IMR-90 (cell line): Measurements from ENCODE around the gene SHISA6.

Experiments used
- CHD1 ChIP-seq: IDR thresholded peaks from 2 replicates; pipeline ENCODE4 v1.6.1; 2012; ENCODE audit warnings: low read depth, low read length, improper control_type of control experiment
- ELK1 ChIP-seq: fragments of 150-350 bp; IDR thresholded peaks from 2 replicates; pipeline ENCODE4 v1.6.1; 2016; ENCODE audit warnings: low read depth, mild to moderate bottlenecking, low read length, moderate library complexity, borderline replicate concordance
- MXI1 ChIP-seq: IDR thresholded peaks from 2 replicates; pipeline ENCODE4 v1.6.1; 2012; ENCODE audit warnings: low read depth, mild to moderate bottlenecking, low read length, moderate library complexity, borderline replicate concordance
- POLR2A ChIP-seq: IDR thresholded peaks from 2 replicates; pipeline ENCODE4 v1.6.1; 2012; ENCODE audit warnings: mild to moderate bottlenecking, low read depth, low read length
- RAD21 ChIP-seq: IDR thresholded peaks from 2 replicates; pipeline ENCODE4 v1.6.1; 2012; ENCODE audit warnings: low read length, improper control_type of control experiment
- RCOR1 ChIP-seq: IDR thresholded peaks from 2 replicates; pipeline ENCODE4 v1.6.1; 2012; ENCODE audit warnings: mild to moderate bottlenecking, low read length, improper control_type of control experiment; ENCODE audit not compliant: insufficient replicate concordance
- SMC3 ChIP-seq: fragments of 150-350 bp; IDR thresholded peaks from 2 replicates; pipeline ENCODE4 v1.6.1; 2016; ENCODE audit warnings: low read depth, mild to moderate bottlenecking, antibody characterized with exemption, low read length, moderate library complexity
- TF ChIP-seq, protein P1 (sequence below): conservative IDR thresholded peaks from 2 replicates; pipeline ENCODE4 v1.5.1; 2012; ENCODE audit warnings: mild to moderate bottlenecking, low read depth, low read length, improper control_type of control experiment

DNA sequence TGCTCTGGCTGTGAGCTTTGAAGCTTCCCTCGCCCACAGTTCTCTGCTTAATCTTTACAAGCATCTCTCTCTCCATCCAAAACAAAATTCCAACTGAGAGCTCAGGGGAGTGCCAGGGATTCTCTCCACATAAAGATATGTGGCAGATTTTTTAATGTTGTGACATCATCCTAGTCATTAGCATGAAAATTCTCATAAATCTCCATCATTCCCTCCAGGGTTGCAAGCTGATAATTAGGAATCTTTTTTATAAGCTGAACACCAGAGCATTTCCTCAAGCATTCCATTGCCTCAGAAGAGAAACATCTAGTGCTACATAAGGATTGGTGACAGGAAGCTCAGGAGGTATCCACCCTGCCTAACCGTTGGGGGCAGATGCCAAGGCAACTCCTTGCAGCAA, 274.9 kb downstream of the SHISA6 start:
- TF ChIP-seq, protein P1, sequence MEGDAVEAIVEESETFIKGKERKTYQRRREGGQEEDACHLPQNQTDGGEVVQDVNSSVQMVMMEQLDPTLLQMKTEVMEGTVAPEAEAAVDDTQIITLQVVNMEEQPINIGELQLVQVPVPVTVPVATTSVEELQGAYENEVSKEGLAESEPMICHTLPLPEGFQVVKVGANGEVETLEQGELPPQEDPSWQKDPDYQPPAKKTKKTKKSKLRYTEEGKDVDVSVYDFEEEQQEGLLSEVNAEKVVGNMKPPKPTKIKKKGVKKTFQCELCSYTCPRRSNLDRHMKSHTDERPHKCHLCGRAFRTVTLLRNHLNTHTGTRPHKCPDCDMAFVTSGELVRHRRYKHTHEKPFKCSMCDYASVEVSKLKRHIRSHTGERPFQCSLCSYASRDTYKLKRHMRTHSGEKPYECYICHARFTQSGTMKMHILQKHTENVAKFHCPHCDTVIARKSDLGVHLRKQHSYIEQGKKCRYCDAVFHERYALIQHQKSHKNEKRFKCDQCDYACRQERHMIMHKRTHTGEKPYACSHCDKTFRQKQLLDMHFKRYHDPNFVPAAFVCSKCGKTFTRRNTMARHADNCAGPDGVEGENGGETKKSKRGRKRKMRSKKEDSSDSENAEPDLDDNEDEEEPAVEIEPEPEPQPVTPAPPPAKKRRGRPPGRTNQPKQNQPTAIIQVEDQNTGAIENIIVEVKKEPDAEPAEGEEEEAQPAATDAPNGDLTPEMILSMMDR, result no peak
- TF ChIP-seq RAD21 (no peak), SMC3 (no peak), POLR2A (no peak), RCOR1 (no peak), CHD1 (no peak), MXI1 (no peak), ELK1 (no peak)
